K562 (cell line): ENCODE measurements around the gene FRMPD2. TPM values are rescaled to one million over a fixed set of nuclear protein-coding genes. Genes with fewer than 3 reads are reported as not detected.
"Not testable (repeated sequence)": the region's sequence is repeated elsewhere in the genome, so short reads cannot be mapped to it uniquely, and the experiment has no call there.

Experiments
- ATAC-seq: fragments of 200-7000 bp; cut with Tn5 transposase; 3 replicates; pipeline ENCODE4 v1.9.1; 2020; ENCODE audit warnings: moderate library complexity
- BruUV-seq: library from RNA; stranded (reverse); fragments of 400-500 nt; replicated peaks from 2 replicates; lab custom pipeline; 2021; lab: Mats Ljungman, UMichigan
- CTCF ChIA-PET: fragments of 300-600 bp; formaldehyde crosslinking; extraction: SDS; loops from one replicate; lab custom pipeline; 2021; ENCODE audit warnings: low intra/inter-chr PET ratio; lab: Yijun Ruan, JAX
- POLR2A ChIA-PET: fragments of 300-600, 350-650 bp; sonication (Branson Sonifier 250); formaldehyde crosslinking; extraction: SDS; loops from one replicate; lab custom pipeline; 2021; ENCODE audit warnings: antibody characterized with exemption, inconsistent platforms; lab: Yijun Ruan, JAX
- DNase-seq, 4 experiments: peaks; one replicate each; pipeline versions ENCODE4 v3.0.0 to v3.0.0-alpha.2; 2011 to 2018; ENCODE audit warnings: low spot score in 3 of 4, mixed read lengths in 3 of 4; ENCODE audit errors: extremely low read depth in 1 of 4
- FAIRE-seq: peaks from 2 replicates; lab custom pipeline; 2011; peaks lifted over from hg19 to GRCh38; lab: Jason Lieb, UNC
- H2AFZ ChIP-seq: 2 replicates; pipeline ENCODE4 v1.6.0; 2011; ENCODE audit warnings: low read depth, low read length, control low read depth, inconsistent platforms
- H3K27ac ChIP-seq: fragments of 200-600 bp; 3 replicates; pipeline ENCODE4 v1.8.0; 2011; ENCODE audit warnings: low read depth, mild to moderate bottlenecking, control low read depth, inconsistent platforms, low read length, moderate library complexity, mixed read lengths; ENCODE audit errors: extremely low read depth
- H3K27me3 ChIP-seq, 2 experiments: fragments of 300-600 bp in 1 of 2; 2 replicates in 1 of 2; 3 replicates in 1 of 2; pipeline versions ENCODE4 v1.6.0 to v1.8.0; 2011; ENCODE audit warnings: inconsistent platforms in 2 of 2, low read length in 2 of 2, mild to moderate bottlenecking in 1 of 2, mixed read lengths in 1 of 2, moderate library complexity in 1 of 2; ENCODE audit not compliant: control insufficient read depth in 2 of 2, insufficient read depth in 2 of 2
- H3K36me3 ChIP-seq: fragments of 300-600 bp; 3 replicates; pipeline ENCODE4 v1.8.0; 2011; ENCODE audit warnings: mild to moderate bottlenecking, low read length, inconsistent platforms; ENCODE audit not compliant: control insufficient read depth, insufficient read depth
- H3K4me1 ChIP-seq, 2 experiments: fragments of 200-600 bp in 1 of 2; replicated peaks in 1 of 2; 2 replicates in 1 of 2; 3 replicates in 1 of 2; pipeline versions ENCODE4 v1.5.1 to v1.8.0; 2011; ENCODE audit warnings: inconsistent platforms in 2 of 2, low read length in 2 of 2, mild to moderate bottlenecking in 1 of 2, mixed read lengths in 1 of 2, moderate library complexity in 1 of 2; ENCODE audit not compliant: control insufficient read depth in 2 of 2, insufficient read depth in 2 of 2
- H3K4me2 ChIP-seq: 2 replicates; pipeline ENCODE4 v1.6.1; 2011; ENCODE audit warnings: low read length, control low read depth, inconsistent platforms, mixed read lengths; ENCODE audit not compliant: insufficient read depth
- H3K4me3 ChIP-seq: fragments of 200-600 bp; sonication (generic), shearing (Covaris generic); 2 replicates; pipeline ENCODE4 v1.5.1; 2016; ENCODE audit warnings: control low read depth, inconsistent platforms
- H3K79me2 ChIP-seq: fragments of 200-600 bp; 3 replicates; pipeline ENCODE4 v1.8.0; 2011; ENCODE audit warnings: low read length, inconsistent platforms; ENCODE audit not compliant: control insufficient read depth, insufficient read depth
- H3K9ac ChIP-seq, 2 experiments: 2 replicates each; pipeline versions ENCODE4 v1.6.0 to v1.6.1; 2011; ENCODE audit warnings: low read depth in 2 of 2, low read length in 2 of 2, control low read depth in 1 of 2, inconsistent platforms in 1 of 2, mild to moderate bottlenecking in 1 of 2, mixed read lengths in 1 of 2; ENCODE audit not compliant: insufficient read depth in 1 of 2
- H3K9me1 ChIP-seq: one replicate; pipeline ENCODE4 v1.6.0; 2011; ENCODE audit warnings: inconsistent platforms, mild to moderate bottlenecking, low read length, moderate library complexity; ENCODE audit not compliant: control insufficient read depth, insufficient read depth
- H3K9me3 ChIP-seq: replicated peaks from 2 replicates; pipeline ENCODE4 v1.5.1; 2011; ENCODE audit warnings: low read depth, low read length, inconsistent platforms; ENCODE audit not compliant: control insufficient read depth, insufficient read depth
- H4K20me1 ChIP-seq: replicated peaks from 2 replicates; pipeline ENCODE4 v1.6.1; 2011; ENCODE audit warnings: low read length, inconsistent platforms, mixed read lengths; ENCODE audit not compliant: control insufficient read depth, insufficient read depth
- ERF ChIP-seq: fragments of 450-650 bp; formaldehyde crosslinking; IDR thresholded peaks from 2 replicates; pipeline ENCODE4 v1.4.0; 2020; ENCODE audit warnings: mild to moderate bottlenecking, mixed read lengths
- HDAC2 ChIP-seq: fragments of 450-650 bp; IDR thresholded peaks from 2 replicates; pipeline ENCODE4 v1.6.1; 2016; ENCODE audit warnings: mild to moderate bottlenecking
- HDAC8 ChIP-seq: fragments of 450-650 bp; IDR thresholded peaks from 2 replicates; pipeline ENCODE4 v1.6.1; 2016; ENCODE audit warnings: mild to moderate bottlenecking, missing genetic modification characterization, moderate library complexity, missing compliant biosample characterization
- TFAM ChIP-seq: fragments of 250-450 bp; sonication (Bioruptor Pico); conservative IDR thresholded peaks from 2 replicates; pipeline ENCODE4 v1.5.0; 2021; ENCODE audit warnings: mild to moderate bottlenecking, moderate library complexity
- ZBTB43 ChIP-seq: sonication (generic); formaldehyde crosslinking; IDR thresholded peaks from 2 replicates; pipeline ENCODE4 v1.8.0; 2023; ENCODE audit warnings: mild to moderate bottlenecking, missing genetic modification reagents
- ZNF431 ChIP-seq: sonication (generic); formaldehyde crosslinking; IDR thresholded peaks from 2 replicates; pipeline ENCODE4 v1.8.0; 2022; ENCODE audit warnings: mild to moderate bottlenecking, missing genetic modification reagents
- WGBS: fragments of 100-300 bp; shearing (Covaris generic); methylation state at CpG from one replicate; pipeline ENCODE4 v1.1.6; 2016; ENCODE audit warnings: low coverage, mixed read lengths; ENCODE audit not compliant: insufficient coverage; ENCODE audit errors: missing lambda C conversion rate; 5-methylcytosine and 5-hydroxymethylcytosine counted together
- in situ Hi-C: fragments of 300-500 bp; cut with MboI; formaldehyde crosslinking; loops from 4 replicates; pipeline ENCODE4 v1.15.0; 2018; ENCODE audit warnings: inconsistent platforms, mixed read lengths
- intact Hi-C: fragments of 100-400 bp; cut with micrococcal nuclease; formaldehyde crosslinking; loops from 2 replicates; pipeline ENCODE4 v1.14.2; 2022
- polyA plus RNA-seq, 8 experiments: library from polyadenylated mRNA; depleted of rRNA in 4 of 8; stranded (reverse) in 5 of 8; unstranded in 3 of 8; fragments of >200 nt; fragmentation: Nextera tagmentation in 2 of 8; fragmentation: Illumina TruSeq in 1 of 8; extraction: Ambion mirVana in 2 of 8; extraction: Trizol in 1 of 8; gene quantifications; 2 replicates each; pipeline versions ENCODE4 v1.2.1 to v1.2.3, GENCODE V29; 2011 to 2014; ENCODE audit warnings: inconsistent platforms in 1 of 8, missing spikeins in 1 of 8
- total RNA-seq, 7 experiments: library from RNA; depleted of rRNA in 6 of 7; stranded (reverse); fragments of >200 nt in 6 of 7; fragmentation: Illumina TruSeq in 2 of 7; extraction: Trizol in 2 of 7; gene quantifications; 2 replicates each; pipeline versions ENCODE4 v1.2.1 to v1.2.3, GENCODE V29; 2011 to 2021; ENCODE audit warnings: low replicate concordance in 1 of 7

The FRMPD2 gene
- total and polyA plus RNA-seq, 9 of the 15 experiments (the other 6 are each of a cell fraction or from before 2014, with no cell fraction given): 0.12 to 0.95 (median 0.33) TPM

GRCh38 chr10:48281697-48282096 is 7.2 kb upstream of the FRMPD2 start:
- H3K4me3 ChIP-seq, CTCF ChIA-PET, H4K20me1 ChIP-seq, H3K9ac ChIP-seq, H3K9me1 ChIP-seq, BruUV-seq, H3K9me3 ChIP-seq, POLR2A ChIA-PET, H3K4me1 ChIP-seq, H3K36me3 ChIP-seq, intact Hi-C loops, ATAC-seq, in situ Hi-C loops, H2AFZ ChIP-seq, H3K79me2 ChIP-seq, H3K27ac ChIP-seq, DNase-seq, FAIRE-seq, H3K4me2 ChIP-seq: not testable (repeated sequence)
- peaks cover 2 to 11% of the 10 kb centered on the region in 2 experiments; a peak in 4 of 5 replicates for H3K27me3 ChIP-seq
- peak; percentile 92 for TF ChIP-seq ZNF431 (CRISPR knock-in tag)
- whole genome bisulfite sequencing: 0% methylated on average over 4 of the region's 4 CpGs

- 0% methylated on average over 2 of the region's 2 CpGs for WGBS
- H3K36me3 ChIP-seq: no peaks in the 10 kb centered on the region
- peaks cover 6% of the 10 kb centered on the region for H3K9me3 ChIP-seq
- H2AFZ ChIP-seq: no peak overlapping the region
- H3K9me1 ChIP-seq: no peaks in the 10 kb centered on the region
- no peaks in the 10 kb centered on the region for H3K79me2 ChIP-seq
- in situ Hi-C loops: no loop called here
- intact Hi-C loops: no loop called here
- no peak overlapping the region for H3K27ac ChIP-seq
- no peak overlapping the region for H3K4me2 ChIP-seq
- FAIRE-seq: no peak
- ChIA-PET POLR2A (interaction anchor here (0.6 to 1.2 kb wide), 2 partner anchors 12 to 248 kb away, joined by 3 to 5 read pairs; no protein-coding TSS in a partner anchor), CTCF (no interaction called here)
- no peak for TF ChIP-seq ZBTB43 (CRISPR knock-in tag)
- no peak for TF ChIP-seq TFAM (CRISPR knock-in tag)
- TF ChIP-seq HDAC2: no peak
- TF ChIP-seq ERF (CRISPR knock-in tag): no peak
- TF ChIP-seq HDAC8 (tag): no peak
- BruUV-seq: no TSS peak
- no peaks in the 10 kb centered on the region for H4K20me1 ChIP-seq
- no peak overlapping the region for H3K4me3 ChIP-seq
- no peaks in the 10 kb centered on the region for H3K4me1 ChIP-seq
- H3K9ac ChIP-seq: no peak overlapping the region
- no peak for DNase-seq
- no peak for ATAC-seq
- peaks cover 5 to 7% of the 10 kb centered on the region in 2 experiments; a peak in 3 of 5 replicates for H3K27me3 ChIP-seq
Measured at GRCh38 chr10:48279081-48279751, 4.7 kb upstream of the FRMPD2 start.
